ENCODE data around the gene ATP9A. TPM values are rescaled to one million over a fixed set of nuclear protein-coding genes. Genes with fewer than 3 reads are reported as not detected.

Gene ATP9A
- total RNA-seq, 1 experiment from 2014 or later, result 16.8 TPM

DNA sequence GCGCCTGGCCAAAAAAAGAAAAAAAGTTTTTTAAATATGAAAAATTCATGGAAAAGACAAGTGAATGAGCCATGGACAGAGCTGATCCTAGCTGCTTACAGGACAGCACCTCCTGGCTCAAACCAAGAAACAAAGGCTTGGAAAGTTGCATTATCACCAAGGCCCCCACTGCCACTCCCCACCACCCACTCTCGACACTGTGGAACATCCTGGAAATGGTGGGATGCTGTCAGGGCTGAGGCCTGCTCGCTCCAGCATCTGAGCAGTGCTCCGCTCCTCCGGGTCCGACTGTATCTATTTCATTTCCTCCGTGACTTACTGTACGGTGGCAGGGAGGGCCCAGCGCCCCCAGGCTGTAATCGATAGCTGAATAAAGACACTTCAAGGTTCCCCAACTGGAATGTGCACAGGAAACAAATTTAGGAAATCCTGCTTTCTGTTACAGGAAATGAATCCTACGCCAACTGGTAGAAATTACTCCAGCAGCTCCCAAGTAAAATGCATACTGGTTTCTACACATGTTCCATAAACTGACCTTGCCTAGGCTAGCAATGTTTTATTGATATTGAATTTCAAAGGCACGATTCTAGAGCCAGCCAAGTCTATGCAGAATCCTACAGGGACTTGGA lies 116.2 kb downstream of the ATP9A start:
- intact Hi-C loops (cut with micrococcal nuclease), result no loop called here

More for the DNA sequence above, 116.2 kb downstream of the ATP9A start:
- no peak overlapping the region for H3K4me3 ChIP-seq (replicated peaks in 1 of 2; ENCODE audit: low read depth in 1 of 2, low read length in 2 of 2)
- TF ChIP-seq EGR1 (IDR thresholded peaks at IDR 0.05; ENCODE audit: low read depth), result no peak
- TF ChIP-seq EZH2 (IDR thresholded peaks at IDR 0.05), result no peak
- TF ChIP-seq, protein P1, sequence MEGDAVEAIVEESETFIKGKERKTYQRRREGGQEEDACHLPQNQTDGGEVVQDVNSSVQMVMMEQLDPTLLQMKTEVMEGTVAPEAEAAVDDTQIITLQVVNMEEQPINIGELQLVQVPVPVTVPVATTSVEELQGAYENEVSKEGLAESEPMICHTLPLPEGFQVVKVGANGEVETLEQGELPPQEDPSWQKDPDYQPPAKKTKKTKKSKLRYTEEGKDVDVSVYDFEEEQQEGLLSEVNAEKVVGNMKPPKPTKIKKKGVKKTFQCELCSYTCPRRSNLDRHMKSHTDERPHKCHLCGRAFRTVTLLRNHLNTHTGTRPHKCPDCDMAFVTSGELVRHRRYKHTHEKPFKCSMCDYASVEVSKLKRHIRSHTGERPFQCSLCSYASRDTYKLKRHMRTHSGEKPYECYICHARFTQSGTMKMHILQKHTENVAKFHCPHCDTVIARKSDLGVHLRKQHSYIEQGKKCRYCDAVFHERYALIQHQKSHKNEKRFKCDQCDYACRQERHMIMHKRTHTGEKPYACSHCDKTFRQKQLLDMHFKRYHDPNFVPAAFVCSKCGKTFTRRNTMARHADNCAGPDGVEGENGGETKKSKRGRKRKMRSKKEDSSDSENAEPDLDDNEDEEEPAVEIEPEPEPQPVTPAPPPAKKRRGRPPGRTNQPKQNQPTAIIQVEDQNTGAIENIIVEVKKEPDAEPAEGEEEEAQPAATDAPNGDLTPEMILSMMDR (IDR thresholded peaks at IDR 0.05 in 2 of 3, conservative IDR thresholded peaks at IDR 0.05 in 1 of 3; ENCODE audit: borderline replicate concordance in 1 of 3, insufficient read depth in 1 of 3, low read depth in 2 of 3, low read length in 2 of 3), result no peak
- TF ChIP-seq YY1 (IDR thresholded peaks at IDR 0.05; ENCODE audit: extremely low read depth, insufficient replicate concordance, low read depth, low read length), result no peak
- TF ChIP-seq CBX3 (IDR thresholded peaks at IDR 0.05; ENCODE audit: low read depth), result no peak
- no peak for TF ChIP-seq ELF1 (IDR thresholded peaks at IDR 0.05; ENCODE audit: borderline replicate concordance, low read depth)
- TF ChIP-seq SP1 (IDR thresholded peaks at IDR 0.05; ENCODE audit: low read depth), result no peak
- TF ChIP-seq RAD21 (IDR thresholded peaks at IDR 0.05; ENCODE audit: low read depth), result no peak
- no peak for TF ChIP-seq POLR2A (IDR thresholded peaks at IDR 0.05; ENCODE audit: borderline replicate concordance, extremely low read depth, insufficient read depth, insufficient read length)
- TF ChIP-seq EZH2phosphoT487 (IDR thresholded peaks at IDR 0.05; ENCODE audit: borderline replicate concordance), result no peak
- TF ChIP-seq SRF (IDR thresholded peaks at IDR 0.05; ENCODE audit: low read depth), result no peak
- TF ChIP-seq TCF7L2 (IDR thresholded peaks at IDR 0.05; ENCODE audit: borderline replicate concordance, extremely low read depth, insufficient read depth, insufficient read length), result no peak
- no peak for TF ChIP-seq POLR2AphosphoS5 (IDR thresholded peaks at IDR 0.05; ENCODE audit: low read depth, low read length)
- TF ChIP-seq, protein P2, sequence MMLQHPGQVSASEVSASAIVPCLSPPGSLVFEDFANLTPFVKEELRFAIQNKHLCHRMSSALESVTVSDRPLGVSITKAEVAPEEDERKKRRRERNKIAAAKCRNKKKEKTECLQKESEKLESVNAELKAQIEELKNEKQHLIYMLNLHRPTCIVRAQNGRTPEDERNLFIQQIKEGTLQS (IDR thresholded peaks at IDR 0.05), result no peak
- TF ChIP-seq ZNF274 (IDR thresholded peaks at IDR 0.05; ENCODE audit: low read depth, low read length), result no peak
- no peak for TF ChIP-seq FOSL1 (IDR thresholded peaks at IDR 0.05; ENCODE audit: low read depth)
- TF ChIP-seq CEBPB (IDR thresholded peaks at IDR 0.05; ENCODE audit: low read depth), result no peak
- TF ChIP-seq, protein P3, sequence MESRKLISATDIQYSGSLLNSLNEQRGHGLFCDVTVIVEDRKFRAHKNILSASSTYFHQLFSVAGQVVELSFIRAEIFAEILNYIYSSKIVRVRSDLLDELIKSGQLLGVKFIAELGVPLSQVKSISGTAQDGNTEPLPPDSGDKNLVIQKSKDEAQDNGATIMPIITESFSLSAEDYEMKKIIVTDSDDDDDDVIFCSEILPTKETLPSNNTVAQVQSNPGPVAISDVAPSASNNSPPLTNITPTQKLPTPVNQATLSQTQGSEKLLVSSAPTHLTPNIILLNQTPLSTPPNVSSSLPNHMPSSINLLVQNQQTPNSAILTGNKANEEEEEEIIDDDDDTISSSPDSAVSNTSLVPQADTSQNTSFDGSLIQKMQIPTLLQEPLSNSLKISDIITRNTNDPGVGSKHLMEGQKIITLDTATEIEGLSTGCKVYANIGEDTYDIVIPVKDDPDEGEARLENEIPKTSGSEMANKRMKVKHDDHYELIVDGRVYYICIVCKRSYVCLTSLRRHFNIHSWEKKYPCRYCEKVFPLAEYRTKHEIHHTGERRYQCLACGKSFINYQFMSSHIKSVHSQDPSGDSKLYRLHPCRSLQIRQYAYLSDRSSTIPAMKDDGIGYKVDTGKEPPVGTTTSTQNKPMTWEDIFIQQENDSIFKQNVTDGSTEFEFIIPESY (IDR thresholded peaks at IDR 0.05; ENCODE audit: extremely low read depth, insufficient replicate concordance, low read length), result no peak
- TF ChIP-seq, protein P4, sequence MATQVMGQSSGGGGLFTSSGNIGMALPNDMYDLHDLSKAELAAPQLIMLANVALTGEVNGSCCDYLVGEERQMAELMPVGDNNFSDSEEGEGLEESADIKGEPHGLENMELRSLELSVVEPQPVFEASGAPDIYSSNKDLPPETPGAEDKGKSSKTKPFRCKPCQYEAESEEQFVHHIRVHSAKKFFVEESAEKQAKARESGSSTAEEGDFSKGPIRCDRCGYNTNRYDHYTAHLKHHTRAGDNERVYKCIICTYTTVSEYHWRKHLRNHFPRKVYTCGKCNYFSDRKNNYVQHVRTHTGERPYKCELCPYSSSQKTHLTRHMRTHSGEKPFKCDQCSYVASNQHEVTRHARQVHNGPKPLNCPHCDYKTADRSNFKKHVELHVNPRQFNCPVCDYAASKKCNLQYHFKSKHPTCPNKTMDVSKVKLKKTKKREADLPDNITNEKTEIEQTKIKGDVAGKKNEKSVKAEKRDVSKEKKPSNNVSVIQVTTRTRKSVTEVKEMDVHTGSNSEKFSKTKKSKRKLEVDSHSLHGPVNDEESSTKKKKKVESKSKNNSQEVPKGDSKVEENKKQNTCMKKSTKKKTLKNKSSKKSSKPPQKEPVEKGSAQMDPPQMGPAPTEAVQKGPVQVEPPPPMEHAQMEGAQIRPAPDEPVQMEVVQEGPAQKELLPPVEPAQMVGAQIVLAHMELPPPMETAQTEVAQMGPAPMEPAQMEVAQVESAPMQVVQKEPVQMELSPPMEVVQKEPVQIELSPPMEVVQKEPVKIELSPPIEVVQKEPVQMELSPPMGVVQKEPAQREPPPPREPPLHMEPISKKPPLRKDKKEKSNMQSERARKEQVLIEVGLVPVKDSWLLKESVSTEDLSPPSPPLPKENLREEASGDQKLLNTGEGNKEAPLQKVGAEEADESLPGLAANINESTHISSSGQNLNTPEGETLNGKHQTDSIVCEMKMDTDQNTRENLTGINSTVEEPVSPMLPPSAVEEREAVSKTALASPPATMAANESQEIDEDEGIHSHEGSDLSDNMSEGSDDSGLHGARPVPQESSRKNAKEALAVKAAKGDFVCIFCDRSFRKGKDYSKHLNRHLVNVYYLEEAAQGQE (IDR thresholded peaks at IDR 0.05; ENCODE audit: low read depth), result no peak
- H4K20me1 ChIP-seq (ENCODE audit: insufficient read depth), result no peaks in the 10 kb centered on the region
- no peak overlapping the region for H3K4me2 ChIP-seq (ENCODE audit: low read length)
- ChIA-PET CTCF (interaction anchor here (1.0 kb wide), 1 partner anchor 13 kb away, joined by 3 read pairs; no protein-coding TSS in a partner anchor), POLR2A (no interaction called here), RAD21 (ENCODE audit: low non-redundant PET in 1 of 2, low total read pairs in 2 of 2, uncharacterized antibody in 2 of 2, unreplicated experiment in 2 of 2) (no interaction called here)
- no peak overlapping the region for H2AFZ ChIP-seq (ENCODE audit: low read depth, low read length, poor library complexity, severe bottlenecking)
- H3K27me3 ChIP-seq (ENCODE audit: insufficient read depth, low read length), result no peaks in the 10 kb centered on the region
- H3K9me2 ChIP-seq (ENCODE audit: insufficient read depth), result no peaks in the 10 kb centered on the region
- no peak for DNase-seq (ENCODE audit: low read depth, low spot score)
- no peaks in the 10 kb centered on the region for H3K36me3 ChIP-seq (ENCODE audit: control insufficient read depth in 1 of 2, insufficient read depth in 2 of 2, low read length in 2 of 2)
- no peak overlapping the region for H3K27ac ChIP-seq (ENCODE audit: low read depth, low read length)
- ATAC-seq, result no peak
- no peaks in the 10 kb centered on the region for H3K9me3 ChIP-seq (ENCODE audit: control insufficient read depth in 1 of 2, insufficient read depth in 1 of 2, low read depth in 1 of 2, low read length in 2 of 2)
- no peaks in the 10 kb centered on the region for H3K79me2 ChIP-seq (ENCODE audit: insufficient read depth, low read length)
- H3K9ac ChIP-seq (ENCODE audit: low read length), result no peak overlapping the region
- peaks cover 8 to 29% of the 10 kb centered on the region in 2 experiments; a peak in 3 of 4 replicates for H3K4me1 ChIP-seq (ENCODE audit: control insufficient read depth in 1 of 2, insufficient read depth in 2 of 2, low read length in 2 of 2)
- no TSS peak for BruUV-seq (replicated peaks)

All from HCT116 (cell line).